Measurements from ENCODE around the gene CAMK1D.

- TF ChIP-seq, protein P1, sequence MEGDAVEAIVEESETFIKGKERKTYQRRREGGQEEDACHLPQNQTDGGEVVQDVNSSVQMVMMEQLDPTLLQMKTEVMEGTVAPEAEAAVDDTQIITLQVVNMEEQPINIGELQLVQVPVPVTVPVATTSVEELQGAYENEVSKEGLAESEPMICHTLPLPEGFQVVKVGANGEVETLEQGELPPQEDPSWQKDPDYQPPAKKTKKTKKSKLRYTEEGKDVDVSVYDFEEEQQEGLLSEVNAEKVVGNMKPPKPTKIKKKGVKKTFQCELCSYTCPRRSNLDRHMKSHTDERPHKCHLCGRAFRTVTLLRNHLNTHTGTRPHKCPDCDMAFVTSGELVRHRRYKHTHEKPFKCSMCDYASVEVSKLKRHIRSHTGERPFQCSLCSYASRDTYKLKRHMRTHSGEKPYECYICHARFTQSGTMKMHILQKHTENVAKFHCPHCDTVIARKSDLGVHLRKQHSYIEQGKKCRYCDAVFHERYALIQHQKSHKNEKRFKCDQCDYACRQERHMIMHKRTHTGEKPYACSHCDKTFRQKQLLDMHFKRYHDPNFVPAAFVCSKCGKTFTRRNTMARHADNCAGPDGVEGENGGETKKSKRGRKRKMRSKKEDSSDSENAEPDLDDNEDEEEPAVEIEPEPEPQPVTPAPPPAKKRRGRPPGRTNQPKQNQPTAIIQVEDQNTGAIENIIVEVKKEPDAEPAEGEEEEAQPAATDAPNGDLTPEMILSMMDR (IDR thresholded peaks at IDR 0.05; ENCODE audit: extremely low read depth in 1 of 2, insufficient read depth in 1 of 2, low read depth in 1 of 2, low read length in 2 of 2), result no peak
- TF ChIP-seq EZH2 (IDR thresholded peaks at IDR 0.05; ENCODE audit: borderline replicate concordance, low read depth, low read length, severe bottlenecking), result no peak
- TF ChIP-seq POLR2AphosphoS5 (IDR thresholded peaks at IDR 0.05; ENCODE audit: insufficient read depth, low read depth, low read length), result no peak
- TF ChIP-seq JUN (IDR thresholded peaks at IDR 0.05; ENCODE audit: borderline replicate concordance, insufficient read depth, insufficient read length, low read depth), result no peak
- no peak for TF ChIP-seq POLR2A (IDR thresholded peaks at IDR 0.05; ENCODE audit: low read depth, low read length)
- TF ChIP-seq MAX (IDR thresholded peaks at IDR 0.05; ENCODE audit: insufficient read depth, insufficient read length), result no peak
- TF ChIP-seq MYC (IDR thresholded peaks at IDR 0.05; ENCODE audit: low read depth, low read length), result no peak
Measured at GRCh38 chr10:12846718-12847117, 497.4 kb downstream of the CAMK1D start.

All from endothelial cell of umbilical vein (primary cell).